Measurements from ENCODE around the gene HSD17B1. TPM values are rescaled to one million over a fixed set of nuclear protein-coding genes. Genes with fewer than 3 reads are reported as not detected.
A peak's percentile ranks its signal among the peaks of the same experiment; 100 is the strongest.
"Not testable (repeated sequence)": the region's sequence is repeated elsewhere in the genome, so short reads cannot be mapped to it uniquely, and the experiment has no call there.

Gene HSD17B1
- total and polyA plus RNA-seq, 3 experiments from 2014 or later, result 0.29 to 0.48 (median 0.37) TPM

DNA sequence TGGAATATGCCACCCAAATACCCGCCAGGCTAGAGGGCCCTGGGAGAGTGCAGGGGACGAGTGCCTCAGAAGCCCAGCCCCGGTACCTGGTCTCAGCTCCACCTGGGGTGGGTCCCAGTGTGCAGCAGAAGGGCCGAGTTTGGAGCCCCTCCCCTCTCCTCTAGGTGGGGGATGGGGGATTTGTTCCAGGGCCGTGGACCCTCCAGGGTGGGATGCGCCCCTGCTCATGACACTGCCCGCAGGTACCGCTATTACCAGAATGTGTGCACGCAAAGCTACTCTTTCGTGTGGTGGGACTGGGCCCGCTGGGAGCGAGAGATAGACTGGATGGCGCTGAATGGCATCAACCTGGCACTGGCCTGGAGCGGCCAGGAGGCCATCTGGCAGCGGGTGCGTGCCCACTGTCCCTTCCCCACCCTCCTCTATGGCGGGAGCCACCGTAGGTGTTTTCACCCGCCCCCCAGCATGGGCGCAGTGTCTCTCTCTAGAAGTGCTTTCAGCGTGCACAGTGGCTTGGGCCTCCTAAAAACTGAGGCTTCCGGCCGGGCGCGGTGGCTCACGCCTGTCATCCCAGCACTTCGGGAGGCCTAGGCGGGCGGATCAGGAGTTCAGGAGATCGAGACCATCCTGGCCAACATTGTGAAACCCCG is 15.4 kb upstream of the HSD17B1 start:
- H3K4me3 ChIP-seq (ENCODE audit: low read length), result peak overlapping the region; percentile 70
- Mint-ChIP-seq H3K36me3 (peaks cover 0 to 12% (median 0%) of the 10 kb centered on the region in 3 donors), H3K4me3 (peak overlapping the region; percentile 76 to 89 (median 83)), H3K4me1 (peaks cover 32 to 47% (median 37%) of the 10 kb centered on the region in 3 donors), H3K9me3 (no peaks in the 10 kb centered on the region), H3K27ac (peak overlapping the region in 4 of 8 donors; percentile 9 to 88 (median 60)), H3K27me3 (no peaks in the 10 kb centered on the region)
- ChIA-PET POLR2A (interaction anchor here (1.0 kb wide), 1 partner anchor 11 kb away, joined by 3 read pairs; no protein-coding TSS in a partner anchor), CTCF (interaction anchor here (1.2 to 2.0 kb wide), 5 partner anchors 10 to 41 kb away, joined by 3 to 10 read pairs (median 6); no protein-coding TSS in a partner anchor)
- peaks cover 32% of the 10 kb centered on the region for H3K4me1 ChIP-seq (ENCODE audit: insufficient read depth, low read length)
- H3K27ac ChIP-seq (ENCODE audit: low read depth, low read length), result peak overlapping the region; percentile 27
- H3K9me3 ChIP-seq (ENCODE audit: low read length), result no peaks in the 10 kb centered on the region
- no peak for DNase-seq
- H3K36me3 ChIP-seq (ENCODE audit: insufficient read depth, low read length), result peaks cover 5% of the 10 kb centered on the region
- H3K27me3 ChIP-seq (ENCODE audit: insufficient read depth, low read length, poor library complexity, severe bottlenecking), result no peaks in the 10 kb centered on the region

DNA sequence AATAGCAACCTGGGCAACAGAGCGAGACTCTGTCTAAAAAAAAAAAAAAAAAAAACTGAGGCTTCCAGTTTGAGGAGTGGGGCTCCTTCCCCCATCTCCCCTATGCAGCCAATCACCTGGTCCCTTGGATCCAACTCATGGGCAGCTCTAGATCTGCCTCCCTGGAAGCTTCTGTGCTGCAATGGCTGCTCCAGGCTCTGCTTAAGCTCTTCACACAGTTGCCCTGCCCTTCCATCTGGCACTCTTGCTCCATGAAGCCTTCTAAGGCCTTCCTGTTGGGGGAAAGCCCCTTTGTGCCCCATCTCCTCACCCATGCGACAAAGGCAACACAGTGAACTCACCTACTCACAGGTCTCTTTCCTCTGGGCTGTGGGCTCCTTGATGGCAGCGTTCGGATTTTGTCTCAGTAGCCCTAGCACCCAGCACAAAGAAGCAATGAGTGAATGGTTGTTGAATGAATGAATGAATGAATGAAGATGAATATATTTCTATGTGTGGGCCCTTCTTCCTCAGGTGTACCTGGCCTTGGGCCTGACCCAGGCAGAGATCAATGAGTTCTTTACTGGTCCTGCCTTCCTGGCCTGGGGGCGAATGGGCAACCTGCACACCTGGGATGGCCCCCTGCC is 14.8 kb upstream of the HSD17B1 start:
- Mint-ChIP-seq H3K27me3 (no peaks in the 10 kb centered on the region), H3K9me3 (no peaks in the 10 kb centered on the region), H3K4me3 (peak overlapping the region; percentile 66 to 89 (median 73)), H3K36me3 (peaks cover 0 to 12% (median 0%) of the 10 kb centered on the region in 3 donors), H3K4me1 (peaks cover 32 to 47% (median 37%) of the 10 kb centered on the region in 3 donors), H3K27ac (peak overlapping the region in 6 of 8 donors; percentile 9 to 66 (median 54))
- POLR2A ChIA-PET, result no interaction called here
- CTCF ChIA-PET, result interaction anchor here (1.2 kb wide), 1 partner anchor 41 kb away, joined by 3 read pairs; no protein-coding TSS in a partner anchor
- H3K27ac ChIP-seq (ENCODE audit: low read depth, low read length), result no peak overlapping the region
- DNase-seq, result no peak
- H3K4me1 ChIP-seq (ENCODE audit: insufficient read depth, low read length), result peaks cover 32% of the 10 kb centered on the region
- H3K27me3 ChIP-seq (ENCODE audit: insufficient read depth, low read length, poor library complexity, severe bottlenecking), result no peaks in the 10 kb centered on the region
- no peak overlapping the region for H3K4me3 ChIP-seq (ENCODE audit: low read length)
- H3K9me3 ChIP-seq (ENCODE audit: low read length), result no peaks in the 10 kb centered on the region
- peaks cover 5% of the 10 kb centered on the region for H3K36me3 ChIP-seq (ENCODE audit: insufficient read depth, low read length)

DNA sequence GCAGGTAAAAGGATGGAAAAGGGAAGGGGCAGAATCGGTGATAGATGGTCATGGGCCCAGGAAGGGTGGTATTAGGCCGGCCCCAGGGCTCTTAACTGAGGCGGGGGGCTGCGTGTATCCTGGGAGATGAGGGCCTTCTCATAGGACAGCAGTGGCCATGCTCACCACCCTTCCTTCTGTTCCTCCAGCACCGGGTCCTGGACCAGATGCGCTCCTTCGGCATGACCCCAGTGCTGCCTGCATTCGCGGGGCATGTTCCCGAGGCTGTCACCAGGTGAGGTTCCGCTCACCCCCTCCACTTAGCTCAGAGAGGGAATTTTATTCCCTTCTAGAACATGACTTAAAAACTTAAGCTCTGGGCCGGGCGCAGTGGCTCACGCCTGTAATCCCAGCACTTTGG is 14.2 kb upstream of the HSD17B1 start:
- H3K36me3 ChIP-seq (ENCODE audit: insufficient read depth, low read length), result peaks cover 5% of the 10 kb centered on the region
- no peaks in the 10 kb centered on the region for H3K27me3 ChIP-seq (ENCODE audit: insufficient read depth, low read length, poor library complexity, severe bottlenecking)
- H3K27ac ChIP-seq (ENCODE audit: low read depth, low read length), result no peak overlapping the region
- ChIA-PET POLR2A (no interaction called here), CTCF (no interaction called here)
- H3K4me3 ChIP-seq (ENCODE audit: low read length), result no peak overlapping the region
- Mint-ChIP-seq H3K4me1 (peaks cover 30 to 44% (median 33%) of the 10 kb centered on the region in 3 donors), H3K4me3 (peak overlapping the region in 3 of 7 donors; percentile 49 to 76 (median 73)), H3K9me3 (no peaks in the 10 kb centered on the region), H3K27ac (no peak overlapping the region), H3K27me3 (no peaks in the 10 kb centered on the region), H3K36me3 (peaks cover 0 to 14% (median 0%) of the 10 kb centered on the region in 3 donors)
- peaks cover 32% of the 10 kb centered on the region for H3K4me1 ChIP-seq (ENCODE audit: insufficient read depth, low read length)
- H3K9me3 ChIP-seq (ENCODE audit: low read length), result no peaks in the 10 kb centered on the region
- DNase-seq, result no peak

DNA sequence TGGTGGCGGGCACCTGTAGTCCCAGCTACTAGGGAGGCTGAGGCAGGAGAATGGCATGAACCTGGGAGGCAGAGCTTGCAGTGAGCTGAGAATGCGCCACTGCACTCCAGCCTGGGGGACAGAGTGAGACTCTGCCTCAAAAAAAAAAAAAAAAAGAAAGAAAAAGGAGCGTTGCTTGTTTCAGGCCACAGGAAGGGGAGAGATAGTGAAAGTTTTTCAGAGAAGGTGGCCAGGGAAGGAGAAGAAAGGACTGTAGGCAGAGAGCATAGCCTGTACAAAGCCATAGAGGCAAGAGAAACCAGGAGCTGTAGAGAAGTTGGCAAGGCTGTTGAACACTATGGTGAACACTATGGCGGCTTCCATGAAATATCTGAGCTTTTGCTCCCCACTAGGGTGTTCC is 12.2 kb upstream of the HSD17B1 start:
- not testable (repeated sequence) for H3K4me3 ChIP-seq (ENCODE audit: low read length); H3K36me3 ChIP-seq (ENCODE audit: insufficient read depth, low read length); H3K27me3 Mint-ChIP-seq; H3K9me3 ChIP-seq (ENCODE audit: low read length); DNase-seq; H3K27me3 ChIP-seq (ENCODE audit: insufficient read depth, low read length, poor library complexity, severe bottlenecking); H3K27ac ChIP-seq (ENCODE audit: low read depth, low read length); H3K9me3 Mint-ChIP-seq
- Mint-ChIP-seq H3K27ac (peak overlapping the region; percentile 29 to 93 (median 66)), H3K36me3 (peaks cover 0 to 17% (median 0%) of the 10 kb centered on the region in 3 donors), H3K4me3 (peak overlapping the region; percentile 23 to 63 (median 50)), H3K4me1 (peaks cover 25 to 41% (median 28%) of the 10 kb centered on the region in 3 donors)
- ChIA-PET POLR2A (interaction anchor here (0.7 to 1.3 kb wide), 3 partner anchors 8 to 295 kb away, joined by 3 to 6 read pairs (median 3); no protein-coding TSS in a partner anchor), CTCF (interaction anchor here (1.0 to 1.1 kb wide), 3 partner anchors 8 to 38 kb away, joined by 3 to 4 read pairs (median 3); no protein-coding TSS in a partner anchor)
- H3K4me1 ChIP-seq (ENCODE audit: insufficient read depth, low read length), result peaks cover 27% of the 10 kb centered on the region

DNA sequence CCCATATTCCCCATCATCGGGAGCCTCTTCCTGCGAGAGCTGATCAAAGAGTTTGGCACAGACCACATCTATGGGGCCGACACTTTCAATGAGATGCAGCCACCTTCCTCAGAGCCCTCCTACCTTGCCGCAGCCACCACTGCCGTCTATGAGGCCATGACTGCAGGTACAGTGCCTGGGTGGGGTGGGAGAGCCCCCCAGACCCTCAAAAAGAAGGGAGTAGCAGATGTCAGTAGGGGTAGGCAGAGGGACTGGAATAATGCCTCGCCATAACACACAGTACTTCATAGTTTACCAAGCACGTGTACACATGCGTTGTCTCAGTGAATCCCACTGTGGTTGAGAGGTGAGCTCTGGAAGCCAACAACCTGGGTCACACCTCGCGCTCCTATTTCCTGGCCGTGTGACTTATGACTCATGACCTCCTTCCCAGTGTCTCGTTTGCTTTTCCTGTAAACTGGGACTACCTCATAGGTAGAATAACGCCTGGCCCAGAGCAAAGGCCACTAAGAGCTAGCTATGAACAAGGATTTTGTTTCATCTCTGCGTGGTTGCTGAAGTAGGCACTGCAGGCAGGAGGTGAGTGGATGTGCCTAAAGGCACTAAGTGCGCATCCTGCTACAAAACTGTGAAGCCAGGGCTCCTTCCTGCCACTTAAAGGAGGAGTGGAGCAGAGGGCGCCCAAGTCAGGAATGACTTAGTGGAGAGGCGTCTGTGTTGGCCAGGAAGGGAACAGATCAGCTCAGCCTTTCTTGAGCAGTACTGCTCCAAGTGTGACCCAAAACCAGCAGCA is 11.5 kb upstream of the HSD17B1 start:
- POLR2A ChIA-PET, result interaction anchor here (0.6 to 1.3 kb wide), 4 partner anchors 9 to 451 kb away, joined by 3 read pairs; no protein-coding TSS in a partner anchor
- Mint-ChIP-seq H3K9me3 (no peaks in the 10 kb centered on the region), H3K4me3 (peak overlapping the region; percentile 23 to 63 (median 50)), H3K36me3 (peaks cover 0 to 16% (median 0%) of the 10 kb centered on the region in 3 donors), H3K27ac (peak overlapping the region; percentile 29 to 93 (median 70)), H3K4me1 (peaks cover 22 to 38% (median 24%) of the 10 kb centered on the region in 3 donors), H3K27me3 (no peaks in the 10 kb centered on the region)
- peaks cover 24% of the 10 kb centered on the region for H3K4me1 ChIP-seq (ENCODE audit: insufficient read depth, low read length)
- no peaks in the 10 kb centered on the region for H3K9me3 ChIP-seq (ENCODE audit: low read length)
- no peak overlapping the region for H3K4me3 ChIP-seq (ENCODE audit: low read length)
- H3K27ac ChIP-seq (ENCODE audit: low read depth, low read length), result no peak overlapping the region
- CTCF ChIA-PET, result interaction anchor here (1.0 to 1.2 kb wide), 4 partner anchors 9 to 279 kb away, joined by 3 to 4 read pairs (median 3); no protein-coding TSS in a partner anchor
- peaks cover 5% of the 10 kb centered on the region for H3K36me3 ChIP-seq (ENCODE audit: insufficient read depth, low read length)
- peak in 2 of 5 donors; percentile 54 to 67 for DNase-seq
- H3K27me3 ChIP-seq (ENCODE audit: insufficient read depth, low read length, poor library complexity, severe bottlenecking), result no peaks in the 10 kb centered on the region

DNA sequence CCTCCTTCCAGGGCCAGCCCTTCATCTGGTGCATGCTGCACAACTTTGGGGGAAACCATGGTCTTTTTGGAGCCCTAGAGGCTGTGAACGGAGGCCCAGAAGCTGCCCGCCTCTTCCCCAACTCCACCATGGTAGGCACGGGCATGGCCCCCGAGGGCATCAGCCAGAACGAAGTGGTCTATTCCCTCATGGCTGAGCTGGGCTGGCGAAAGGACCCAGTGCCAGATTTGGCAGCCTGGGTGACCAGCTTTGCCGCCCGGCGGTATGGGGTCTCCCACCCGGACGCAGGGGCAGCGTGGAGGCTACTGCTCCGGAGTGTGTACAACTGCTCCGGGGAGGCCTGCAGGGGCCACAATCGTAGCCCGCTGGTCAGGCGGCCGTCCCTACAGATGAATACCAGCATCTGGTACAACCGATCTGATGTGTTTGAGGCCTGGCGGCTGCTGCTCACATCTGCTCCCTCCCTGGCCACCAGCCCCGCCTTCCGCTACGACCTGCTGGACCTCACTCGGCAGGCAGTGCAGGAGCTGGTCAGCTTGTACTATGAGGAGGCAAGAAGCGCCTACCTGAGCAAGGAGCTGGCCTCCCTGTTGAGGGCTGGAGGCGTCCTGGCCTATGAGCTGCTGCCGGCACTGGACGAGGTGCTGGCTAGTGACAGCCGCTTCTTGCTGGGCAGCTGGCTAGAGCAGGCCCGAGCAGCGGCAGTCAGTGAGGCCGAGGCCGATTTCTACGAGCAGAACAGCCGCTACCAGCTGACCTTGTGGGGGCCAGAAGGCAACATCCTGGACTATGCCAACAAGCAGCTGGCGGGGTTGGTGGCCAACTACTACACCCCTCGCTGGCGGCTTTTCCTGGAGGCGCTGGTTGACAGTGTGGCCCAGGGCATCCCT is 9.3 kb upstream of the HSD17B1 start:
- Histone ChIP-seq H3K9me3 (ENCODE audit: low read length) (no peaks in the 10 kb centered on the region), H3K27me3 (ENCODE audit: insufficient read depth, low read length, poor library complexity, severe bottlenecking) (no peaks in the 10 kb centered on the region), H3K36me3 (ENCODE audit: insufficient read depth, low read length) (peaks cover 5% of the 10 kb centered on the region), H3K4me3 (ENCODE audit: low read length) (no peak overlapping the region), H3K4me1 (ENCODE audit: insufficient read depth, low read length) (peaks cover 15% of the 10 kb centered on the region), H3K27ac (ENCODE audit: low read depth, low read length) (no peak overlapping the region)
- H3K27ac Mint-ChIP-seq, result no peak overlapping the region
- no peak overlapping the region for H3K4me3 Mint-ChIP-seq
- ChIA-PET POLR2A (no interaction called here), CTCF (no interaction called here)
- no peaks in the 10 kb centered on the region for H3K27me3 Mint-ChIP-seq
- peaks cover 0 to 15% (median 0%) of the 10 kb centered on the region in 3 donors for H3K36me3 Mint-ChIP-seq
- DNase-seq, result no peak
- H3K4me1 Mint-ChIP-seq, result peaks cover 14 to 23% (median 15%) of the 10 kb centered on the region in 3 donors
- H3K9me3 Mint-ChIP-seq, result no peaks in the 10 kb centered on the region

DNA sequence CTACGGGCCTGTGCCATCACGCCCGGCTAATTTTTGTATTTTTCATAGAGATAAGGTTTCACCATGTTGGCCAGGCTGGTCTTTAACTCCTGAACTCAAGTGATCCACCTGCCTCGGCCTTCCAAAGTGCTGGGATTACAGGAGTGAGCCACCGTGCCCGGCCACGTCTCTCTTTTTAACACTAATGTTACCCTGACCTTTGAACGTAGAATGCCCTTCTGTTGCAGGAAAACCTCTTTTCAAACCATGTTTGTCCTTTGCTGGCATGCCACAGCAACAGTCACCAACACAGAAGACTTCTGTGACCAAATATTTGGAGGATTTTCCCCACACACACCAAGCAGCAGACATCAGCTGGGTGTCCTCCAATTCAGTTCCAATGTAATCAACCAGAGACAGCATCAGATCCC is 7.8 kb upstream of the HSD17B1 start:
- ChIA-PET POLR2A (no interaction called here), CTCF (no interaction called here)
- Histone ChIP-seq H3K27ac (ENCODE audit: low read depth, low read length) (no peak overlapping the region), H3K4me1 (ENCODE audit: insufficient read depth, low read length) (peaks cover 20% of the 10 kb centered on the region), H3K4me3 (ENCODE audit: low read length) (no peak overlapping the region), H3K27me3 (ENCODE audit: insufficient read depth, low read length, poor library complexity, severe bottlenecking) (no peaks in the 10 kb centered on the region), H3K9me3 (ENCODE audit: low read length) (no peaks in the 10 kb centered on the region), H3K36me3 (ENCODE audit: insufficient read depth, low read length) (no peaks in the 10 kb centered on the region)
- Mint-ChIP-seq H3K4me3 (no peak overlapping the region), H3K27me3 (no peaks in the 10 kb centered on the region), H3K27ac (peak overlapping the region in 1 of 8 donors; percentile 12), H3K9me3 (no peaks in the 10 kb centered on the region), H3K4me1 (peaks cover 18 to 25% (median 24%) of the 10 kb centered on the region in 3 donors), H3K36me3 (peaks cover 0 to 7% (median 0%) of the 10 kb centered on the region in 3 donors)
- DNase-seq, result no peak
